HG02759 (cell line): Measurements from ENCODE around the gene BMPR1B.
A peak's percentile ranks its signal among the peaks of the same experiment; 100 is the strongest.
"Not testable (repeated sequence)": the region's sequence is repeated elsewhere in the genome, so short reads cannot be mapped to it uniquely, and the experiment has no call there.

Experiments used
- ATAC-seq: cut with Tn5 transposase; IDR thresholded peaks from one replicate; pipeline ENCODE4 v1.9.1; 2021; ENCODE audit warnings: mild to moderate bottlenecking, moderate library complexity; ENCODE audit not compliant: unreplicated experiment

The BMPR1B gene

DNA sequence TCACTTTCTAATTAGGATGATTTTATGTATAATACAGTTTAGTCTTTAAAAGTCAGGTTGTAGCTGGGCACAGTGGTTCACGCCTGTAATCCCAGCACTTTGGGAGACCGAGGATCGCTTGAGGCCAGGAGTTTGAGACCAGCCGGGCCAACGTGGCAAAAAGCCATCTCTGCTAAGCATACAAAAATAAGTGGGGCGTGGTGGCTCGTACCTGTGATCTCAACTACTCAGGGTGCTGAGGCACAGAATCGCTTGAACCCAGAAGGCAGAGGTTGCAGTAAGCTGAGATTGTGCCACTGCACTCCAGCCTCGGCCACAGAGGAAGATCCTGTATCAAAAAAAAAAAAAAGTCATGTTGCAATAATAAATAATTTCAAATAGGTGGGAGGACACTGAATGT is 364.2 kb downstream of the BMPR1B start:
- no peak for ATAC-seq

DNA sequence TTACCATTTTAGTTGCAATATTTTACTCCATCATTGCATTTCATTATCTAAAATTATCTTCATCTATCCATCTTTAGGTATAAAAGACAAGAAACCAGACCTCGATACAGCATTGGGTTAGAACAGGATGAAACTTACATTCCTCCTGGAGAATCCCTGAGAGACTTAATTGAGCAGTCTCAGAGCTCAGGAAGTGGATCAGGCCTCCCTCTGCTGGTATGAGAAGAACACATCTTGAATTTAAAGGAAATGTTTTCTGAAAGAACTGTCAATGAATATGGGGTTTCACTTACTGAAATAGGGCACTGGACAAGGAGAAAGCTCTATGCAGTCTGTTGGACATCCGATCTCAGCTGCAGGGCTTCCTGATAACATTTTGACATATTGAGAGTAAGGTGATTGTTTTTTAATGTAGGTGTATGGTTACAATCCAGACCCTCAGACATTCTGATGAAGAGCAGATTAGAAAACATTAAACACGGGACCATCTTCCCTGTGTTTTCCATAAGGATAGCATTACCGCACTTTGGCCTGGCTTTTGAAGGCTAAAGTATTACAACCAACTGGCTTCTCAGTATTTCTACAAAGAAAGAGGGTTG is 367.2 kb downstream of the BMPR1B start:
- no peak for ATAC-seq

DNA sequence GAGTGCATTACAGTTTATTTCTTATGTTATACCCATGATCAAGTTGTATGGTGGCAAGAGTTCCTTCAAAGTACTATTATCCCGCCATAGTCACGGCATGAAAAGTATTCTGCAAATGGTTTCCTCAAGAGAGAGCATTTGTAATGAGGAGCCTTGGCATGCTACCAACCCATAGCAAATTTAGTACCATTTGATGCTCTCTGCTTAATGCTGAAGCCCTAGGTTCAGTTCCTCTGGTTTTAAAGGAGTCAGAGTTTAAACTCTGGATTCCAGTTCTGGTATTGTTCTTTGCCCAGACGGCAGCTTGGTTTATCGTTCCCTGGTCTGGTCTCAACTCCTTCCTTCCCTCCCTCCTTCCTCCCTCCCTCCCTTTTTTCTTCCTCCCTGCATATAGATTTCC is 371.3 kb downstream of the BMPR1B start:
- no peak for ATAC-seq

DNA sequence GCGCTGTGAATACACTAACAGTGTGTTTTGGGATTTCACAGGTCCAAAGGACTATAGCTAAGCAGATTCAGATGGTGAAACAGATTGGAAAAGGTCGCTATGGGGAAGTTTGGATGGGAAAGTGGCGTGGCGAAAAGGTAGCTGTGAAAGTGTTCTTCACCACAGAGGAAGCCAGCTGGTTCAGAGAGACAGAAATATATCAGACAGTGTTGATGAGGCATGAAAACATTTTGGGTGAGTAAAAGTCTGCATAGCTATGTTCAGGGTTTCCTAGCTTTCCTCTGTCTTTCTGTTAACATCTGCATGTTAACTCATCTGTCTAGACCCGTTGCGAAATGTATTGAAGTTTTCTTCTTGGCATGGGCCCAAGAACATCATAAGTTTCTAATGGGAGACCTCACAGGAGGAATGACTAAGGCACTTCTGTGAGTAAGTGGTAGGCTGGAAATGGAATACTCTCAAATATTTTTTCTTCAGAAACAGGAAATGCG is 372.1 kb downstream of the BMPR1B start:
- no peak for ATAC-seq

- not testable (repeated sequence) for ATAC-seq
Measured at GRCh38 chr4:95134016-95134415, 376.3 kb downstream of the BMPR1B start.

- ATAC-seq, result not testable (repeated sequence)
Measured at GRCh38 chr4:95139424-95139823, 381.7 kb downstream of the BMPR1B start.

- ATAC-seq, result no peak
Measured at GRCh38 chr4:95141361-95141760, 383.6 kb downstream of the BMPR1B start.

- ATAC-seq, result no peak
Measured at GRCh38 chr4:95142932-95143331, 385.2 kb downstream of the BMPR1B start.

DNA sequence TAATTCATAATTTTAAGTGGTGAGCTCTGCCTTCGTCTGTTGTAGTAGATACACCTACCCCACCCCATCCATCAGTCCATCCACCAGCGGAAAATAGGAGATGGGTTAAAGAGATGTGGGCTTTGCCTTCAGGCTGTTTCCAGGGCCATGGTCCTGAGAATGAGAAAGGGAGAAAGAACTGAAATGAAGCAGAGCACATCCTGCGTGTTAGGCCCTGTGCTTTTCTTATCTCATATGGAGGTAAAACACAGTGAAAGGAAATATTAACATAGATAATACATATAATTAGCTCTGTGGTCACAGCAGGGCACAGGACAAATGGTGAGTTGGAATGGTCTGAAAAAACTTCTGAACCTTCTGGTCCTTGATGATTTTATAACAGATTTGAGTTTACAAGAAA is 393.5 kb downstream of the BMPR1B start:
- ATAC-seq, result no peak

DNA sequence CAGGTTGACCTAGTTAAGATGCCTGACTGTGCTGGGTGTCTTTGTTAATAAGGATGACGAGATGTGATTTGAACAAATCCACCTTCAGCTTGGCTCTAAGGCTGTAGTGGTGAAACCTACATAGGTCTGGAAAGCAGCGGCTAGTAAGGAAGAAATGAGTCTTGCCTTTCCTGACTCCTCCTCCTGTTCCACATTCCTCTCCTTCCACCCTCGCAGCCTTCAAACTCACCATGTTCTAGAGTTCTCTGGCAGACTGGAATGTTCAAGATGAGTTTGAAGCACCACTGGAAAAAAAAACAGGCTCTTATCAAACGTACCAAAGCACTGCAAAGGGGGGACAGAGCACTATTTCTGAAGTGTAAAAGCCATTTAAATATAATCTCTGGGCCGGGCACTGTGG is 395.4 kb downstream of the BMPR1B start:
- ATAC-seq, result no peak

DNA sequence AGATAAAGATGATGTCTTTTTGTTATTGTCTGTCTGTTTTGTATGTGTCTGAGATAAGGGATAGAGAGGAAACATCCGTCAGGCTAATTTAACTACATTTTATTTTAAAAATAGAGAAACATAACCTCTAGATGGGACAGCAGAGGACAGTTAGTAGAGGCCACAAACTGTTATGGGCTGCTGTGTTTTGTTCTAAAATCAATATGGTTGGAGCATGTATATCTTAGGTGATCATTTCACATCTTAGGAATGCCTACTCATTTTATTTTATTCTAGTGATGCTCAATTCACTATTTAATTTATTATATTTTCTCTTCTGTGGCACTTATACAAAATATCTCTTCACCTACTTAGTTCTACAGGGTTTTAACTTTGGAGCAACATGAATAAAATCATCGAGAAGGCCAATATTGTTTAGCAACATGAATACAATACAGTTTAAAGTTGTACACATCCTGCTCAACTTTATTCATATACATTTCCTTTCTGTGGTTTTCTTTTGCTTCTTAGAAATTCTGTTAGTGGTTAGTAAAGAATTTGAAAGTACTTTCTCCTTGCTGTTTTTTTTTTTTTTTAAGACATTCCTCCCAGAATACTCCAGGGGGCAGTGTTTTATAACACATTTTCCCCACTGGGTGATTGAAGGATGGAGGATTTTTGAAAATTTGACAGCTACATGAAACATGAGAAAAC is 398.1 kb downstream of the BMPR1B start:
- ATAC-seq, result peak; percentile 48

DNA sequence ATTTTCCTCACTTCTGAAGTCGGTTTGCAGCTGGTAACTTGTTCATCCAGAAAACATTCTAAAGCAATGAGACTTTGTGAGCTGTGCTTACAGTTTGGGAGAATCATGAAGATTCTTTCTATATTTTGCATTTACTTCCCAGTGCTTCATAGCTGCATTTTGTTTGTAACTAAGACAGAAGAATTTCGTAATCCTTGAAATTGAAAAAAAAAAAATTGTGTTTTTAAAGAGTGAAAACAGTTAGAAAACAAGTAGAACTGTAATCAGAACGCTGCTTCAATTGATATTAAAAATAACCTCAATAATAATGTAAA is 398.7 kb downstream of the BMPR1B start:
- no peak for ATAC-seq

DNA sequence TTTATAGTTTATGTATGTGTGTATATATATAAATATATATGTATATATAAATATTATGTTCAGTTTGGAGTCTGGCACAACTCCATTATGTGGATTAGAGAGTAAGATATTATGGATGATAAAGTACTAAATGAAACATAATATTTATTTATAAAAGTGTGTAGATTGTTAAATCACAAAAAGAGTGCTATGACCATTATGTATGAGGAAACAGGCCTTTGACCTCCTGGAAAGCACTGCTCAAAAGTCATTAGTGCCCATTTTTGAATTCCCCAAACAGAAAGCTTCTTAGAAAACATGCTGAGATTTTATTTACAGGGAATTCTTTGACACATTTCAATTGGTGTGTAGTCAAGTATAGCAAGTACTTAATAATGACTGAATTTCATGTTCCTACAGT is 399.8 kb downstream of the BMPR1B start:
- ATAC-seq, result no peak

DNA sequence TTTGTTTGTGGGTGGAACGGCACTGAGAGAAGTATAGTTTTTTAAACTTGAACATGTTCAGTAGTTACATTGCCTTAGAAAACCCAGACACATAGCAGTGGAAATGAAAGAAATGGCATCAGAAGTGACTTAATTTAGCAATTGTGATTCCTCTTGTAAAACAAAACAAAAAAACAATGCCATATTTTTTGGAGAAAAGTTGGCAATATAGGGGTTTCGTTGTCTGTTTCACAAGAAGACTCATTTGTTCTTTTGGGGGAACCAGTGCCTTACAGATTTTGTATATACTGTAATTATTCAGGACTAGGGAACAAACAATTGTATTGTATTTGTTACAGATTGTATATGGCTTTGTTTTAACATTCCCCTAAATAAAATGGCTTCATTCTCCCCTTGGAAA is 400.3 kb downstream of the BMPR1B start:
- ATAC-seq, result no peak

- no peak for ATAC-seq
Measured at GRCh38 chr4:95158626-95159025, 400.9 kb downstream of the BMPR1B start.

- ATAC-seq, result no peak
Measured at GRCh38 chr4:95159384-95159783, 401.6 kb downstream of the BMPR1B start.

- no peak for ATAC-seq
Measured at GRCh38 chr4:95161781-95162469, 404.2 kb downstream of the BMPR1B start.

DNA sequence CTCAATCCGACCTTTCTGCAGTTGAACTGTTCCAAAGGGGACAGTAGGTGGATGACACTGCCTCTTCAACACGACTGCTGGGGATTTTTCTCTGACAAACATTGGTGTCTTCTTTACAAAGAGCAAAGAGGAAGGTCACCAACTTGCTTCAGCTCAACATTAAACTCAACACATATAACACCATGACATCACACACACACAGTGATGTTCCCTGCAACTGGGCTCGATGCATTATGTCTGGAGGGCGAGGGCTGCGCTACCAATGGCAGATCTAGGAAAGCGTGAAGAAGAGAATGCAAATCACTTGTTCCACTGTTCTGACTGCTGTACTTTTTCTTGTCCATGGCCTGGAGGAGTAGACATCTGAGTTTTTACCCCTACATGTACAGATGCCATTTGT is 405.1 kb downstream of the BMPR1B start:
- no peak for ATAC-seq

DNA sequence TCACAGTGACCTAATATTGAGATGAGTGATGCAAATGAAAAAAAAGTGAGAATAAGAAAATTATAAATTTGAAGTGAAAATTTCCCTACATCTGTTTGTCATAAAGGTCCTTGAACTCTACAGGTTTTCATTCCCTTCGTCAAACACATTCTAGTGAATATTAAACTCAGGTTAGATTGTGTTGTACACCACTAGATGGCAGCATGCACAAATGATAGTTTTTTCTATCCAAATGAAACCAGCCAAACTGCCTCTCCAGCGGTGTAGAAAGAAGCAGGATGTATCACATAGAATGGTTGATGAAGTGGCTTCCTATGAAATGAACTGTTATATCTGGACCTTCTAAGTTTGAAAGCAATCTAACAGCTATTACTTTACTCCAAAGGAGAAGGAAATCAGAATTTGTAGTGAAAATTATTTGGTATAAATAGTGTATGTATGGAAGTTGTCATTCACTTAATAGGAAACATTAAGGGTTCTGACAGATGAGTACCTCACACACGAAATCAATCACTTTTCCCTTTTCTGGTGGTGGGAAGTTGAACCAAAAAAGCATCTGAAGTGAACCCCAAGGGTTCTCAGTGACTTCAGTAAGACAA is 408.3 kb downstream of the BMPR1B start:
- peak; percentile 83 for ATAC-seq

- ATAC-seq, result no peak
Measured at GRCh38 chr4:95167805-95168204, 410.1 kb downstream of the BMPR1B start.

GRCh38 chr4:95170176-95170575 is 412.4 kb downstream of the BMPR1B start:
- ATAC-seq, result no peak

GRCh38 chr4:95171377-95171776 is 413.6 kb downstream of the BMPR1B start:
- ATAC-seq, result not testable (repeated sequence)
